ENCODE data around the gene DAPK1.

DAPK1 gene

GRCh38 chr9:87648606-87649005, 150.9 kb downstream of the DAPK1 start:
- FAIRE-seq, result no peak

DNA sequence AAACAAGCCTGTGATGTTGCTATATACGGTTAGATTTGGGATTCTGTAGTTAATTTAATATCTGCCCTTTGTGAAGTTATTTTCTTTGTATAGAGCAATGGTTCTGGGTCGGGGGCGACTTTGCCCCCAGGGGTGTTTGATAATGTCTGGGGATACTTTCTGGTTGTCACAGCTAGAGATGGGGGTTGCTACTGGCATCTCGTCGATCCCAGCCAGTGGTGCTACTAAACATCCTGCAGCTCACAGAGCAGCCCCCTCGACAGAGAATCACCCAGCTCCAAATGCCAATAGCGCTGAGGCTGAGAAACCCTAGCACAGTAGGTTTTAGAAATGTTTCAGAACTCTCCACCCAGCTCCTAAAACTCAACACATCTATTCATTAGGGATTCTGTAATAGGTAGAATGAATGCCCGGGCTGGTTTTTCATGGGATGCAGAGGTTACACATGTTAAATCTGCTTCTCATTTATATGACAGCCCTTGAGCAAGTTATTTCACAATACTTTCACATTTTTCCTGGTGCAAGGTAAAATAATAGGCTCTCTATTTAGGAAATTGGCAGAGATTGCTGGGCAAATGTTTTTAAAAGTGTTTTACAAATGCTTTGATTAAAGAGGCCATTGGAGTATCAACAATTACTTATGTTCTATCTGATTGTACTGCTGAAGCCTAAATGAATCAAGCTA, 153.1 kb downstream of the DAPK1 start:
- no peak for FAIRE-seq

GRCh38 chr9:87651431-87651830, 153.8 kb downstream of the DAPK1 start:
- FAIRE-seq, result no peak

- no peak for FAIRE-seq
These were observed 156.3 kb downstream of the DAPK1 start for GRCh38 chr9:87653941-87654340.

DNA sequence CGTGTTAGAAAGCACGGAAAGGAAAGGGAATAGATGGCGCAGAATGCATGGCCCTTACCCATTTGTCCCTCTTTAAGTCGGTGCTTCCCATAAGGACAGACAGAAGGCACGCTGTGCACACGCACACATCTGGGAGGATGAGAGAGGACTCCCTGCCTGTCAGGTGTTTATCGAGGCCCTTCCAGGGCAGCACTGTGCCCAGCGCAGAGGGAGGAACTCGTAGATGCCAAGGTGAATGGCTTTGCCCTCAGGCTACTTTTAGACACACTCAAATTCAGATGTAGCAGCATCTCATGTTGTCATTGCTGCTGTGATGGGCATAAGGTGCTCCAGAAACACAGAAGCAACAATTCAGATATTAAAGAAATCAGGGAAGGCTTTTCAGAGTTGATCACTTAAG, 158.1 kb downstream of the DAPK1 start:
- no peak for FAIRE-seq

DNA sequence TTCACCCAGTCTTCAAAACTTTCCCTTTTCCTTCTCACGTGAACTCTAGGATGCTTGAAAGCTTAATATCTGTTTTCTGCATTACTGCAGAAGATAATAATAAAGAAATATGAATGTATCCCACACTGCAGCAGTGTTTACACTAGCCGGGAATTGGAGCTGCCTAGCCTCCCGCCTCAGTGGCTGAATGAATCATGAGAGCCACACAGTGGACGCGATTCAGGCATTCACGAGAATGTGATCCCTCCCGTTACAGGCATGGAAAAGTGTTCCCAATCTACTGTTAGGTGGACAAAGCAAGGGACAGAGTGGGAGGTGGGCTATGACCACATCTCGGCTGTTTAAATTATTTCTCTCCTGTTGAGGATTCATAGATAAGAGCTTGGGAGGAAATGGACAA, 158.8 kb downstream of the DAPK1 start:
- FAIRE-seq, result no peak

- no peak for FAIRE-seq
These were observed 159.5 kb downstream of the DAPK1 start for GRCh38 chr9:87657190-87657589.

GRCh38 chr9:87657893-87658292, 160.2 kb downstream of the DAPK1 start:
- no peak for FAIRE-seq

- FAIRE-seq, result no peak
These were observed 160.8 kb downstream of the DAPK1 start for GRCh38 chr9:87658511-87658910.

DNA sequence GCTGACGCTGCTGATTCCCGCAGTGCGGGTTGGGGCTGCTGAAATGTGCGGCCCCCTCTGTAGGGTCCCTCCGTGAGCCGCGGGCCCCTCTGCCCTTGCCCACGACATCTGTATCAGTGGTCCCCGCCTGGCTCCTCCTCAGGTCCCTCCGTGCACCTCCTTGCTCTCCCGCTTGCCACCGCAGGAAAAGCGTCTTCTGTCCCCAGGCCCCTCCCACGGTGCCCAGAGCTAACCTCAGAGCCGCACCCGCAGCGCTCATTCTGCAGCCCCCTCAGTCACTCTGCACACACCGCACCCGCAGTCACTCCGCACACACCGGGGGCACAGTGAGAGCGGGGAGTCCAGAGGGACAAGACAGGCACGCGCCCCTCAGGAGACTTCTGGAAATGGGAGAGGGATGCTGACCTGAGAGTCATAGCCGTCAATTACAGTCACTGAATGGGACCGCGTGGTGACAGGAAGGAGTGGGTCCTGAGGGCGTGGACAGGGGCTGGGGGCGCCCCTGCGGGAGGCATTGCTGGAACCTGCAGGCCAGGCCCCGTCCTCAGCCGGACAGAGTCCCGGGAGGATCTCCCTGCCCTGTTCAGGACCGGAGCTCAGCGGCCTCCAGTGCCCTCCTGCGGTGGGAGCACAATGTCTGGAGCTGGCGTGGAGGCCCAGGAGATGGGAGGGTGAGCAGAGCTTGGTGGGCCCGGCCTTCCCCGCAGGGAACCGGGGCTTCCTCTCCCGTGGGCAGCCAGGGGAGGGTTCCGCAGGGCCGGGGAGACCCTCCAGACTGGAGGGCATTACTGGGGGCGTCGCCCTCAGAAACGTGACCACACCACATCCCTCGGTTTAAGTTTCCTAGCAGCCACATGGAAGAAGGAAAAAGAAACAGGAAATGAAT, 162.1 kb downstream of the DAPK1 start:
- FAIRE-seq, result no peak

- FAIRE-seq, result no peak
These were observed 163.6 kb downstream of the DAPK1 start for GRCh38 chr9:87661241-87661640.

GRCh38 chr9:87662808-87663528, 165.3 kb downstream of the DAPK1 start:
- no peak for FAIRE-seq

- no peak for FAIRE-seq
These were observed 165.9 kb downstream of the DAPK1 start for GRCh38 chr9:87663556-87663955.

DNA sequence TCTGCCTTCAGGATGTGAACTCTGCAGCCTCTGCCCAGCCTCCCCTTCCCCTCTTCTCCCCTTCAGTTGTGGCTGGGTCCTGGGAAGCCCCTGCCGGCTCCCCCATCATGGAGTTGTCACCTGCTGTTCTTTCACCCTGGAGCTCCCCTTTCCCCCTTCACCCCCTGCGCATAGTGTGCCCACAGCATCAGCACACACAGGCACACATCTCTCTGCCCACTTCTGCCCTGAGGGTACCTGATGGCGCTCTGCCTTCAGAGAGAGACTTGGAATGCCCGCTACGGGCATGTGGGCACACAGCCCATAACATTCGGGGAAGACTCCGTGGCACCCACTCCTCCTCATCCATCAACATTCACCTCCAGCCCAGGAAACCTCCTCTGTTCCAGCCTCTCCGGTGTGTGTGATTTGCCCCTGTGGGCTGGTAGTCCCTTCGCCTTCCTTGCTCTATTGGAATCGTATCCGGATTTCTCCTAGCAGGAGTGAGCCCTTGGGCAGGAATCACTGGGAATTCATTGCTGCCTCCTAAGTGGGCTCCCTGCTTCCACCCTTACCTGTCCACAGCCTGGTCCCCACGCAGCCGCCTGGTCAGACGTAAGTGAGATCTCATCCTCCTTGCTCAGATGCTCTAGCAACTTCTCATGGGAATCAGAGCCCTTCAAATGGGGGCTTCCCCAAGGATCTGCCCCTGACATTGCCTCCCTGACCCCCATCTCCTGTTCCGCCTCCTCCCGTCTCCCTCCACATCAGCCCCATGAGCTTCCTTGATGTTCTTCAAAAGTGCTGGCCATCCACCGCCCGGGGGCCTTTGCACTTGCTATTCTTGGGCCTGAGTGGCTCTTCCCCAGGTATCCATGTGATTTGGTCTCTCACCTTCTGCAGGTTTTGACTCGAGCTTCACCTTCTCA, 166.7 kb downstream of the DAPK1 start:
- no peak for FAIRE-seq

DNA sequence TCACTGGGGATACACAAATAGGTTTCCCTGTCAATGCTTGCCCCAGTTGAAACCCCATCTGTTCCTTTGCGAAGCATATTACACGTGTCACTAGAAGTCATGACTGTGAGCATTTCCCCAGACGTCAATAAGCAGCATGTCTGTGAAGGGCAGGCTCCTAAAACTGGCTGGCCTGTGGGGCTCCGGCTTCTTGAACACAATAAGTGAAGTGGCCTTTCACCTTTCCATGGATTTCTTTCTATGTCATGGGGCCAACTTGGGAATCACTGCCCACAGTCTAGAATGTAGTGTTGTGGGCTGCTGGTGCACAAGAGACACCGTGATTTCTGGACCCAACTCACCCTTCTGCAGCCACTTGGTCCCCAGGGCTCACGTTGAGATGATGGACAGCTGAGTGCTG, 167.8 kb downstream of the DAPK1 start:
- no peak for FAIRE-seq

GRCh38 chr9:87667164-87667738, 169.6 kb downstream of the DAPK1 start:
- FAIRE-seq, result no peak

GRCh38 chr9:87668222-87668621, 170.6 kb downstream of the DAPK1 start:
- no peak for FAIRE-seq

GRCh38 chr9:87668722-87669121, 171.1 kb downstream of the DAPK1 start:
- no peak for FAIRE-seq

DNA sequence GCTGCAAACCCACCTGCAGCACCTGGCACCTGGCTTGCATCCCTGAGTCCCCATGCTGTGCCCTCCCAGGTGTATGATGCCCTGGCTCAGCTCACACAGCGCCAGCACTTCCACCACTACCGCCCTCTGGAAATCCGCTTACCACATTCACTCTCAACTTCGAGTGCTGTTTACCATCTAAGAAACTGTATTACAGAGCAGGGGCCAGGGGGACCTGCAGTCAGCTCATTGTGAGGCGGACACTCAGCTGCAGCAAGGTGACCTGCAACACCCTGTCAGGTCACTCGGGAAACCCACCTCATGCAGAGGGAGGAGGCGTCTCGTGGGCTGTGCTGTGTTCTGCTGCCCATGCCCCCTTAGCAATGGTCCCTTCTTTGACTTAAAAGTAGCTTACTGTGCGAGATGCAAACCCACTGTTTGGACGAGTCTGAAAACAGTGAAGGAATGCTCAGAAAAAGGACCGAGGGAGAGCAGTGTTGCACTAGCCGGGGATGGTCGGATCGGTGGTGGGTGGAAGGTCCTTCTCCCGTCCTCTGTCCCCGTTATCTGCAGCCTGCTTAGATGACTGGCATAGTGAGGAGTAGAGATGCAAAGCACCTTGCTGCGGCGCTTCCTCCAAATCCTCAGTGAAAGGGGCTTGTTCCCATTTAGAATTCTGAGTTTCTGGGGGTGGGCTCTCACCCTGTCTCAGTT, 173.1 kb downstream of the DAPK1 start:
- FAIRE-seq, result no peak

- no peak for FAIRE-seq
These were observed 173.8 kb downstream of the DAPK1 start for GRCh38 chr9:87671478-87671877.

DNA sequence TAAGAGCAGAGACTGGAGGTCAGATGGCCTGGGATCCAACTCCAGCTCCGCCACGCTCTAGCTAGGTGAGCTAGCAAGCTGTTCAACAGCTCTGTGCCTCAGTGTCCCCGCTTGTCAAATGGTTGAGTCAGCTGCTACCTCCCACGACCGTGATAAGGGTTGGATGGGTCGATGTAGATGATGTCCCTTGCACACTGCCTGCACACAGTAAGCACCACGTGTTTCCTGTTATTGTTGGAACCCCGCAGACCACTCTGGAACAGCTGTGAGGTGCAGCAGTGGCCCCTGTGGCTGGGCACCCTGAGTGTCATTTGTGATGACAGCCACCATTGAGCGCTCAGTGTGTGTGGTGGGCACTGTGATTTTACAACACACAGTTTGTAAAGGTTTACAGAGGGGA, 174.3 kb downstream of the DAPK1 start:
- FAIRE-seq, result no peak
